HG02870 (cell line): ENCODE measurements around the gene METRN.
A peak's percentile ranks its signal among the peaks of the same experiment; 100 is the strongest.

ENCODE experiments used
- ATAC-seq: cut with Tn5 transposase; IDR thresholded peaks from one replicate; pipeline ENCODE4 v1.9.1; 2021; ENCODE audit warnings: mild to moderate bottlenecking, moderate library complexity; ENCODE audit not compliant: unreplicated experiment

METRN gene

GRCh38 chr16:677316-678190 lies 37.4 kb upstream of the METRN start:
- ATAC-seq: no peak

- no peak for ATAC-seq
Measured at GRCh38 chr16:678209-678857, 36.6 kb upstream of the METRN start.

GRCh38 chr16:678858-679813 lies 35.8 kb upstream of the METRN start:
- ATAC-seq: no peak

GRCh38 chr16:679814-680624 lies 34.9 kb upstream of the METRN start, which contains the start of gene STUB1:
Gene STUB1, plus strand, starts transcription at chr16:680410. Its CDS starts 116 bp downstream, at chr16:680526.
- peak; percentile 46 for ATAC-seq

- no peak for ATAC-seq
Measured at GRCh38 chr16:680625-680945, 34.3 kb upstream of the METRN start.

GRCh38 chr16:680967-681745 lies 33.8 kb upstream of the METRN start:
- no peak for ATAC-seq

GRCh38 chr16:681746-682427 lies 33.0 kb upstream of the METRN start:
- ATAC-seq: no peak

- ATAC-seq: no peak
Measured at GRCh38 chr16:682493-683395, 32.2 kb upstream of the METRN start.

GRCh38 chr16:683396-684070 lies 31.4 kb upstream of the METRN start:
- ATAC-seq: no peak

GRCh38 chr16:684071-684794 lies 30.7 kb upstream of the METRN start, which contains the start of gene JMJD8:
Gene JMJD8, minus strand, starts transcription at chr16:684334. Its CDS starts 15 bp downstream, at chr16:684319.
- ATAC-seq: peak; percentile 59

GRCh38 chr16:684961-685696 lies 29.8 kb upstream of the METRN start:
- ATAC-seq: no peak

GRCh38 chr16:685967-686366 lies 29.0 kb upstream of the METRN start:
- ATAC-seq: no peak

GRCh38 chr16:686459-687260 lies 28.3 kb upstream of the METRN start:
- no peak for ATAC-seq

- ATAC-seq: no peak
Measured at GRCh38 chr16:687499-687898, 27.4 kb upstream of the METRN start.
